ENCODE measurements around the gene EXOSC7. TPM values are rescaled to one million over a fixed set of nuclear protein-coding genes. Genes with fewer than 3 reads are reported as not detected.

The EXOSC7 gene
- total and polyA plus RNA-seq, 2 donors (not counting 3 experiments of a cell fraction or from before 2014, with no cell fraction given) = 44.5 to 53.8 TPM

- H3K9ac ChIP-seq (replicated peaks; ENCODE audit: extremely low read depth, insufficient read depth, low read length) = no peak overlapping the region
- H3K4me2 ChIP-seq (ENCODE audit: insufficient read depth, low read length) = no peak overlapping the region
- H2AFZ ChIP-seq (ENCODE audit: low read depth, low read length) = no peak overlapping the region
- no peak overlapping the region for H3K27ac ChIP-seq (ENCODE audit: insufficient read depth, low read depth, low read length)
- dilution Hi-C loops (cut with MboI; ENCODE audit: extremely low pct_ligation_motif_present, low sequenced_read_pairs) (no loop called here), intact Hi-C loops (cut with micrococcal nuclease) (no loop called here)
- no peaks in the 10 kb centered on the region for H3K27me3 ChIP-seq (ENCODE audit: control insufficient read depth in 2 of 2, insufficient read depth in 2 of 2, low read length in 2 of 2)
- no TSS peak for BruUV-seq (replicated peaks)
- H4K20me1 ChIP-seq (replicated peaks; ENCODE audit: control insufficient read depth, extremely low read depth, insufficient read depth, low read length) = no peaks in the 10 kb centered on the region
- ChIA-PET POLR2A (no interaction called here), CTCF (interaction anchor here (1.0 kb wide), 1 partner anchor 23 kb away, joined by 3 read pairs; no protein-coding TSS in a partner anchor)
- peaks cover under 1% of the 10 kb centered on the region for H3K4me1 ChIP-seq (ENCODE audit: control insufficient read depth, extremely low read depth, insufficient read depth, low read length)
- H3K9me3 ChIP-seq (replicated peaks; ENCODE audit: control insufficient read depth, insufficient read depth, low read length) = no peaks in the 10 kb centered on the region
- no peak overlapping the region for H3K4me3 ChIP-seq (replicated peaks in 1 of 3; ENCODE audit: insufficient read depth in 1 of 3, low read depth in 1 of 3, low read length in 3 of 3)
- DNase-seq (ENCODE audit: low read depth, low spot score) (no peak), FAIRE-seq (no peak)
- H3K36me3 ChIP-seq (ENCODE audit: control insufficient read depth in 2 of 2, extremely low read depth in 1 of 2, insufficient read depth in 2 of 2, low read length in 2 of 2) = no peaks in the 10 kb centered on the region
- H3K79me2 ChIP-seq (ENCODE audit: control insufficient read depth, insufficient read depth, low read length) = peaks cover 30% of the 10 kb centered on the region
- no peaks in the 10 kb centered on the region for H3K9me1 ChIP-seq (replicated peaks; ENCODE audit: control insufficient read depth, extremely low read depth, insufficient read depth, low read length)
- TF ChIP-seq POLR2A (IDR thresholded peaks at IDR 0.05; ENCODE audit: low read depth, low read length) = no peak
- TF ChIP-seq POLR2AphosphoS5 (IDR thresholded peaks at IDR 0.05; ENCODE audit: insufficient read depth, low read depth, low read length) = no peak
- TF ChIP-seq MAX (IDR thresholded peaks at IDR 0.05; ENCODE audit: insufficient read depth, insufficient read length) = no peak
- no peak for TF ChIP-seq MYC (IDR thresholded peaks at IDR 0.05; ENCODE audit: low read depth, low read length)
- no peak for TF ChIP-seq GATA2 (IDR thresholded peaks at IDR 0.05; ENCODE audit: insufficient read depth, insufficient read length, low read depth, low read length)
- no peak for TF ChIP-seq FOS (IDR thresholded peaks at IDR 0.05; ENCODE audit: borderline replicate concordance, insufficient read depth, low read length)
- no peak for TF ChIP-seq EZH2 (IDR thresholded peaks at IDR 0.05; ENCODE audit: borderline replicate concordance, low read depth, low read length, severe bottlenecking)
- TF ChIP-seq JUN (IDR thresholded peaks at IDR 0.05; ENCODE audit: borderline replicate concordance, insufficient read depth, insufficient read length, low read depth) = no peak
- TF ChIP-seq CTCF (IDR thresholded peaks at IDR 0.05; ENCODE audit: extremely low read depth in 1 of 2, insufficient read depth in 1 of 2, low read depth in 1 of 2, low read length in 2 of 2) = no peak
These were observed 6.8 kb upstream of the EXOSC7 start for GRCh38 chr3:44969154-44969827.

Data from endothelial cell of umbilical vein (primary cell).